Activated CD4-positive, alpha-beta T cell treated with anti-CD3 and anti-CD28 coated beads for 48 hours (primary cell): Measurements from ENCODE around the gene NUDT8.

ENCODE experiments used
- DNase-seq: peaks from one replicate; pipeline ENCODE4 v3.0.0-alpha.2; 2020

Gene NUDT8

GRCh38 chr11:67584881-67585873, 44.6 kb downstream of the NUDT8 start:
- no peak for DNase-seq

GRCh38 chr11:67584205-67584880, 45.4 kb downstream of the NUDT8 start:
- DNase-seq, result peak; percentile 55

GRCh38 chr11:67583247-67584204, 46.2 kb downstream of the NUDT8 start, which contains the start of gene GSTP1:
Gene GSTP1 (plus strand): TSS chr11:67583812. CDS start chr11:67583844, 32 bp downstream.
- DNase-seq, result peak; percentile 85

GRCh38 chr11:67582011-67582410, 47.7 kb downstream of the NUDT8 start:
- no peak for DNase-seq

- DNase-seq, result no peak
Measured at GRCh38 chr11:67581469-67581868, 48.3 kb downstream of the NUDT8 start.

- no peak for DNase-seq
Measured at GRCh38 chr11:67577951-67578350, 51.8 kb downstream of the NUDT8 start.
